Left ventricle myocardium inferior (tissue), 1 donor: Measurements from ENCODE around the gene PRRC2B. TPM values are rescaled to one million over a fixed set of nuclear protein-coding genes. Genes with fewer than 3 reads are reported as not detected.
"Not testable (repeated sequence)": the region's sequence is repeated elsewhere in the genome, so short reads cannot be mapped to it uniquely, and the experiment has no call there.

Source experiments
- DNase-seq: peaks from one replicate; pipeline ENCODE4 v3.0.0-alpha.2; 2020
- H3K27ac ChIP-seq: fragments of 200-600 bp; replicated peaks from 2 replicates; pipeline ENCODE4 v1.8.0; 2021
- H3K27me3 ChIP-seq: fragments of 200-600 bp; 2 replicates; pipeline ENCODE4 v1.8.0; 2021; ENCODE audit warnings: low read depth
- H3K36me3 ChIP-seq: fragments of 200-600 bp; 2 replicates; pipeline ENCODE4 v1.8.0; 2021
- H3K4me1 ChIP-seq: fragments of 200-600 bp; 2 replicates; pipeline ENCODE4 v1.8.0; 2021
- H3K4me3 ChIP-seq: fragments of 200-600 bp; 2 replicates; pipeline ENCODE4 v1.8.0; 2021; ENCODE audit warnings: mild to moderate bottlenecking, moderate library complexity
- H3K9me3 ChIP-seq: fragments of 200-600 bp; replicated peaks from 2 replicates; pipeline ENCODE4 v1.8.0; 2021
- intact Hi-C: fragments of 100-400 bp; cut with micrococcal nuclease; formaldehyde crosslinking; loops from one replicate; pipeline ENCODE4 v1.11.0; 2022
- total RNA-seq: library from RNA; stranded (reverse); fragmentation: NEBNext Ultra II Directional; extraction: Animal tissue kit (Norgen Biotek cat#: 25700); gene quantifications from one replicate; pipeline ENCODE4 v1.2.1, GENCODE V29; 2021
- TF ChIP-seq, protein P1 (sequence below): fragments of 200-600 bp; IDR thresholded peaks from 2 replicates; pipeline ENCODE4 v1.8.0; 2021; ENCODE audit warnings: antibody characterized with exemption, mild to moderate bottlenecking, borderline replicate concordance
- donor health status: DM: no; HTN: yes; CAD: no; lungs with severe emphysema.

The PRRC2B gene
- total RNA-seq, 1 donor from 2014 or later: 109 TPM

DNA sequence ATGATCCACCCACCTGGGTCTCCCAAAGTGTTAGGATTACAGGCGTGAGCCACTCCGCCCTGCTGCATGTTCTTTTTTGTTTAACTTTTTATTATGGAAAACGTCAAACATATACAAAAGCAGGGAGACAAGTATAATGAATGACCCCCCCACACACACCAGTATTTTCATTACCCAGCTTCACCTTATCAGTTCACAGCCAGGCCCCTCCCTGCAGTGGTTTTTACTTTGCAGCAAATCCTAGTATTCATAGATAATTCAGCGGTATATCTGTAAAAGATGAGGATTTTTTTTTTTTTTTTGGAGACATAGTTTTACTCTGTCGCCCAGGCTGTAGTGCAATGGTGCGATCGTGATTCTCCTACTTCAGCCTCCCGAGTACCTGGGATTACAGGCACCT lies 111.1 kb downstream of the PRRC2B start:
- Histone ChIP-seq H3K36me3 (peaks cover 26% of the 10 kb centered on the region), H3K27ac (no peak overlapping the region), H3K4me3 (no peak overlapping the region), H3K9me3 (no peaks in the 10 kb centered on the region), H3K27me3 (no peaks in the 10 kb centered on the region), H3K4me1 (peaks cover 31% of the 10 kb centered on the region)
- no peak for DNase-seq
- intact Hi-C loops: no loop called here
- TF ChIP-seq, protein P1, sequence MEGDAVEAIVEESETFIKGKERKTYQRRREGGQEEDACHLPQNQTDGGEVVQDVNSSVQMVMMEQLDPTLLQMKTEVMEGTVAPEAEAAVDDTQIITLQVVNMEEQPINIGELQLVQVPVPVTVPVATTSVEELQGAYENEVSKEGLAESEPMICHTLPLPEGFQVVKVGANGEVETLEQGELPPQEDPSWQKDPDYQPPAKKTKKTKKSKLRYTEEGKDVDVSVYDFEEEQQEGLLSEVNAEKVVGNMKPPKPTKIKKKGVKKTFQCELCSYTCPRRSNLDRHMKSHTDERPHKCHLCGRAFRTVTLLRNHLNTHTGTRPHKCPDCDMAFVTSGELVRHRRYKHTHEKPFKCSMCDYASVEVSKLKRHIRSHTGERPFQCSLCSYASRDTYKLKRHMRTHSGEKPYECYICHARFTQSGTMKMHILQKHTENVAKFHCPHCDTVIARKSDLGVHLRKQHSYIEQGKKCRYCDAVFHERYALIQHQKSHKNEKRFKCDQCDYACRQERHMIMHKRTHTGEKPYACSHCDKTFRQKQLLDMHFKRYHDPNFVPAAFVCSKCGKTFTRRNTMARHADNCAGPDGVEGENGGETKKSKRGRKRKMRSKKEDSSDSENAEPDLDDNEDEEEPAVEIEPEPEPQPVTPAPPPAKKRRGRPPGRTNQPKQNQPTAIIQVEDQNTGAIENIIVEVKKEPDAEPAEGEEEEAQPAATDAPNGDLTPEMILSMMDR: no peak

DNA sequence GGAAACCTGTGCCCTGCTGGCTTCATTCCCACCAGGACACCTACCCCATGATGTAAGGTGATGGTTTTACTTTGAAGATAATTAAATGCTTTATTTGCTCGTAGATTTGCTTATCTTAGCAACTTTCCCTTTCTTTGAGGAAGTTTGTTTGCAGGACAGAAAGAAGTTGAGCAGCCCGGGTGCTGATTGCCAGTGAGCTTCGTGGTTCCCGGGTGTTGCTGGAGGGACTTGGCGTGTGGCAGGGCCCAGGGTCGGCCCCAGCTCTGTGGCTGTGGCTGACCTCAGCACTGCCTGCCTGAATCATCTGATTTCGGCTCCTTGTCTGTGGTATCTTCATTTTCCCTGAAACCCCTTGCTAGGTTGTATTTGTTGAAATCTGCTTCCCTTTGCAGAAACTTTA lies 117.5 kb downstream of the PRRC2B start:
- H3K36me3 ChIP-seq: peaks cover 77% of the 10 kb centered on the region
- no peak overlapping the region for H3K27ac ChIP-seq
- H3K9me3 ChIP-seq: no peaks in the 10 kb centered on the region
- H3K4me3 ChIP-seq: no peak overlapping the region
- H3K4me1 ChIP-seq: no peaks in the 10 kb centered on the region
- DNase-seq: no peak
- intact Hi-C loops: no loop called here
- TF ChIP-seq, protein P1: no peak
- H3K27me3 ChIP-seq: no peaks in the 10 kb centered on the region

DNA sequence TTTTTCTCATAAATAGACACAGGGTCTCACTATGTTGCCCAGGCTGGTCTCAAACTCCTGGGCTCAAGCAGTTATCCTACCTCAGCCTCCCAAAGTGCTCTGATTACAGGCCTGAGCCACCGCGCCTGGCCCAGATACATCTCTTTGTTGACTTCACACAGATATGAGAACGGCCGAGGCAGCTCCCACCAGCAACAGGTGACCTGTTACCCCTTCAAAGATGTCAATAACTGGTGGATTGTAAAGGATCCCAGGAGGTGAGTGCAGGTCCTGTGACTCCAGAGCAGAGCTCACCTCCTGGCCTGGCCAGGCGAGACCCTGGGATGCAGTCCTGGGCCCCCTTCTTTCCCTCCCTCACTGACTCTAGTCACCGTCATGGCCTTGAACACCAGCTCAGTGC lies 118.0 kb downstream of the PRRC2B start:
- no peaks in the 10 kb centered on the region for H3K4me1 ChIP-seq
- no peak for DNase-seq

DNA sequence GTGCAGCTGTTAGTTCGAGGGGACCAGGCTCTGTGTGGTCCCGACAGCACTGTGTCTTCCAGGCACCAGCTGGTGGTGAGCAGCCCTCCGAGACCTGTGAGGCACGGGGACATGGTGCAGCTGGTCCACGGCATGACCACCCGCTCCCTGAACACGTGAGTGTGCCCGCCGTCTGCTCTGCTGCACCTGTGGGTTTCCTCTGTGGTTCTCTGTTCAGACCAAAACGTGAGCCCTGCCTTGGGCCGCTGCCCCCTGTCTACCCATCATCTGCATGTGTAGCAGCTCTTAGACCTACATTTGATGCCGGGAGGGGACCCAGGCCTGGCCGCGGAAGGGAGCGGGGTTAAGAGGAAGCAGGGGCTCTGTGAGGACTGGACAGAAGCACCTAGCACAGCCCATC lies 119.3 kb downstream of the PRRC2B start:
- no peak overlapping the region for H3K27ac ChIP-seq
- peaks cover 10% of the 10 kb centered on the region for H3K4me1 ChIP-seq
- intact Hi-C loops: no loop called here
- no peaks in the 10 kb centered on the region for H3K9me3 ChIP-seq
- no peak overlapping the region for H3K4me3 ChIP-seq
- no peak for DNase-seq
- H3K36me3 ChIP-seq: peaks cover 74% of the 10 kb centered on the region
- TF ChIP-seq, protein P1: no peak
- no peaks in the 10 kb centered on the region for H3K27me3 ChIP-seq

More for the DNA sequence above, 118.0 kb downstream of the PRRC2B start:
- peaks cover 79% of the 10 kb centered on the region for H3K36me3 ChIP-seq
- TF ChIP-seq, protein P1: no peak
- H3K4me3 ChIP-seq: no peak overlapping the region
- intact Hi-C loops: no loop called here
- no peaks in the 10 kb centered on the region for H3K27me3 ChIP-seq
- no peak overlapping the region for H3K27ac ChIP-seq
- H3K9me3 ChIP-seq: no peaks in the 10 kb centered on the region

DNA sequence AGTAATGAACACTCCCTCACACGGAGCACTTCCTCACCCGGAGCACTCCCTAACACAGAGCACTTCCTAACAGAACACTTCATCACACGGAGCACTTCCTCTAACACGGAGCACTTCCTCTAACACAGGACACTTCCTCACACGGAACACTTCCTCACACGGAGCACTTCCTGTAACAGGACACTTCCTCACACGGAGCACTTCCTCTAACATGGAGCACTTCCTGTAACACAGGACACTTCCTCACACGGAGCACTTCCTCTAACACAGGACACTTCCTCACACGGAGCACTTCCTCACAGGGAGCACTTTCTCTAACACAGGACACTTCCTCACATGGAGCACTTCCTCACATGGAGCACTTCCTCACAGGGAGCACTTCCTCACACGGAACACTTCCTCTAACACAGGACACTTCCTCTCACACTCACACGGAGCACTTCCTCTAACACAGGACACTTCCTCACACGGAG lies 121.7 kb downstream of the PRRC2B start:
- H3K27ac ChIP-seq, DNase-seq, H3K4me3 ChIP-seq, H3K9me3 ChIP-seq, H3K27me3 ChIP-seq, intact Hi-C loops: not testable (repeated sequence)
- Histone ChIP-seq H3K4me1 (peaks cover 28% of the 10 kb centered on the region), H3K36me3 (peaks cover 83% of the 10 kb centered on the region)

DNA sequence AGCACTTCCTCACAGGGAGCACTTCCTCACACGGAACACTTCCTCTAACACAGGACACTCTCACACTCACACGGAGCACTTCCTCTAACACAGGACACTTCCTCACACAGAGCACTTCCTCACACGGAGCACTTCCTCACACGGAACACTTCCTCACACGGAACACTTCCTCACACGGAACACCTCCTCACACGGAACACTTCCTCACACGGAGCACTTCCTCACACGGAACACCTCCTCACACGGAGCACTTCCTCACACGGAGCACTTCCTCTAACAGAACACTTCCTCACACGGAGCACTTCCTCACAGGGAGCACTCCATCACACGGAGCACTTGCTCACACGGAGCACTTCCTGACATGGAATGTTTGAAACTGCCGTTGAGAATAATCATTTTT lies 122.2 kb downstream of the PRRC2B start:
- no peak for DNase-seq
- no peaks in the 10 kb centered on the region for H3K9me3 ChIP-seq
- no peak overlapping the region for H3K27ac ChIP-seq
- TF ChIP-seq, protein P1: no peak
- peaks cover 28% of the 10 kb centered on the region for H3K4me1 ChIP-seq
- no peaks in the 10 kb centered on the region for H3K27me3 ChIP-seq
- intact Hi-C loops: no loop called here
- H3K36me3 ChIP-seq: peaks cover 83% of the 10 kb centered on the region
- H3K4me3 ChIP-seq: no peak overlapping the region
